HG03135 (cell line): ENCODE measurements around the gene ORC2.

Experiments used
- ATAC-seq: cut with Tn5 transposase; IDR thresholded peaks from one replicate; pipeline ENCODE4 v1.9.1; 2021; ENCODE audit warnings: mild to moderate bottlenecking, moderate library complexity; ENCODE audit not compliant: unreplicated experiment

Gene ORC2

GRCh38 chr2:200862532-200863000, 100.9 kb downstream of the ORC2 start:
- ATAC-seq = no peak

GRCh38 chr2:200861617-200862155, 101.8 kb downstream of the ORC2 start:
- no peak for ATAC-seq

GRCh38 chr2:200860092-200860795, 103.2 kb downstream of the ORC2 start:
- ATAC-seq = no peak
